ENCODE measurements around the gene ABCF2.

The ABCF2 gene

DNA sequence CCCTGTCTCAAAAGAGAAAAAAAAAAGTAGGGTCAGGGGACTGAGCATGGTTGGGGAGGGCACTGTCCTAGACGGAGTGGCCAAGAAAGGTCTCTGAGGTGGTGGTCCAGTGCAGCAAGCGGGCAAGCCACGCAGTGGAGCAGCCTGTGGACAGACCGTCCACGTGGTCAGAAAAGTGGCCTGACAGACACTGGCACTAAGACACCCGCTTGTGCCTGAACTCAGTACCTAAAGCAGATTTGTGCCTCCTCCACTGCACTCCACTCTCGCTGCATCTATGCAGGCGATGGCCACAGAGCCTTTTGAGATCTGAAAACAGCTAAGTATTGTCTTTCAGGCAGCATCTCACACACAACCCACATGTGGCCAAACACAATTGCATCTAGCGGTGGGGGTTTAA is 48.8 kb downstream of the ABCF2 start:
- TF ChIP-seq, protein P1, sequence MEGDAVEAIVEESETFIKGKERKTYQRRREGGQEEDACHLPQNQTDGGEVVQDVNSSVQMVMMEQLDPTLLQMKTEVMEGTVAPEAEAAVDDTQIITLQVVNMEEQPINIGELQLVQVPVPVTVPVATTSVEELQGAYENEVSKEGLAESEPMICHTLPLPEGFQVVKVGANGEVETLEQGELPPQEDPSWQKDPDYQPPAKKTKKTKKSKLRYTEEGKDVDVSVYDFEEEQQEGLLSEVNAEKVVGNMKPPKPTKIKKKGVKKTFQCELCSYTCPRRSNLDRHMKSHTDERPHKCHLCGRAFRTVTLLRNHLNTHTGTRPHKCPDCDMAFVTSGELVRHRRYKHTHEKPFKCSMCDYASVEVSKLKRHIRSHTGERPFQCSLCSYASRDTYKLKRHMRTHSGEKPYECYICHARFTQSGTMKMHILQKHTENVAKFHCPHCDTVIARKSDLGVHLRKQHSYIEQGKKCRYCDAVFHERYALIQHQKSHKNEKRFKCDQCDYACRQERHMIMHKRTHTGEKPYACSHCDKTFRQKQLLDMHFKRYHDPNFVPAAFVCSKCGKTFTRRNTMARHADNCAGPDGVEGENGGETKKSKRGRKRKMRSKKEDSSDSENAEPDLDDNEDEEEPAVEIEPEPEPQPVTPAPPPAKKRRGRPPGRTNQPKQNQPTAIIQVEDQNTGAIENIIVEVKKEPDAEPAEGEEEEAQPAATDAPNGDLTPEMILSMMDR (IDR thresholded peaks at IDR 0.05; ENCODE audit: low read length), result no peak
- TF ChIP-seq EZH2 (IDR thresholded peaks at IDR 0.05; ENCODE audit: borderline replicate concordance, low read length), result no peak
- Histone ChIP-seq H3K9ac (ENCODE audit: low read length) (no peak overlapping the region), H3K4me1 (ENCODE audit: insufficient read depth, low read length, severe bottlenecking) (no peaks in the 10 kb centered on the region), H4K20me1 (ENCODE audit: insufficient read depth, low read length) (no peaks in the 10 kb centered on the region), H3K36me3 (ENCODE audit: insufficient read depth, low read length) (no peaks in the 10 kb centered on the region), H3K79me2 (ENCODE audit: insufficient read depth, low read length) (no peaks in the 10 kb centered on the region), H3K27me3 (ENCODE audit: insufficient read depth, low read length) (peaks cover 13% of the 10 kb centered on the region; the same call in 1 of the 2 replicates), H2AFZ (ENCODE audit: low read length) (no peak overlapping the region), H3K27ac (ENCODE audit: low read depth, low read length, poor library complexity, severe bottlenecking) (no peak overlapping the region), H3K9me3 (ENCODE audit: low read length) (no peaks in the 10 kb centered on the region), H3F3A (ENCODE audit: insufficient read depth, low read length) (no peaks in the 10 kb centered on the region), H3K4me2 (ENCODE audit: low read length) (no peak overlapping the region), H3K4me3 (ENCODE audit: low read depth, low read length, poor library complexity, severe bottlenecking) (no peak overlapping the region), H3K9me2 (ENCODE audit: low read depth, low read length) (no peaks in the 10 kb centered on the region)

- H3K4me1 ChIP-seq (ENCODE audit: insufficient read depth, low read length, severe bottlenecking), result no peaks in the 10 kb centered on the region
- no peaks in the 10 kb centered on the region for H3F3A ChIP-seq (ENCODE audit: insufficient read depth, low read length)
- H3K79me2 ChIP-seq (ENCODE audit: insufficient read depth, low read length), result no peaks in the 10 kb centered on the region
- H3K36me3 ChIP-seq (ENCODE audit: insufficient read depth, low read length), result no peaks in the 10 kb centered on the region
- H4K20me1 ChIP-seq (ENCODE audit: insufficient read depth, low read length), result no peaks in the 10 kb centered on the region
- H3K27me3 ChIP-seq (ENCODE audit: insufficient read depth, low read length), result peaks cover 9% of the 10 kb centered on the region; the same call in 1 of the 2 replicates
- no peak overlapping the region for H3K27ac ChIP-seq (ENCODE audit: low read depth, low read length, poor library complexity, severe bottlenecking)
- TF ChIP-seq EZH2 (IDR thresholded peaks at IDR 0.05; ENCODE audit: borderline replicate concordance, low read length), result no peak
- TF ChIP-seq, protein P1 (IDR thresholded peaks at IDR 0.05; ENCODE audit: low read length), result no peak
- no peak overlapping the region for H2AFZ ChIP-seq (ENCODE audit: low read length)
- H3K4me3 ChIP-seq (ENCODE audit: low read depth, low read length, poor library complexity, severe bottlenecking), result no peak overlapping the region
- H3K9me2 ChIP-seq (ENCODE audit: low read depth, low read length), result no peaks in the 10 kb centered on the region
- no peaks in the 10 kb centered on the region for H3K9me3 ChIP-seq (ENCODE audit: low read length)
- no peak overlapping the region for H3K4me2 ChIP-seq (ENCODE audit: low read length)
- H3K9ac ChIP-seq (ENCODE audit: low read length), result no peak overlapping the region
Observed at GRCh38 chr7:151177310-151177709, 49.7 kb downstream of the ABCF2 start.

DNA sequence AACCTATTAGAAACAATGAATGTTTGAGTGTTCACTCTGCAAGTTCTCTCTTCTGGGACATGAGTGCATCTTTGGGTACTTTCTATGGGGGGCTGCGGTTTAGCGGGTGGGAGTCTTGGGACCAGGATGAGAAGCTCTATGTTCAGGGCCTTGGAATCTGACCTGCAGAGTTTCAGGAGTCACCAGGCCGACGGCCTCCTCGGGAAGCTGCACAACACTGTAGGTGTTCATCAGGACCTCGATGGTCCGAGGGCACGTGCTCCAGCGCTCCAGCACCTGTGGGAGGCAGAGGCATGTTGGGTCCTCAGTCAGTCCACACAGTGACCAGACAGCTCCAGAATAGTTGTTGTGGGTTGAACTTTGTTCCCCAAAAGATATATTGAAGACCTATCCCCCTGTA is 50.6 kb downstream of the ABCF2 start:
- TF ChIP-seq, protein P1 (IDR thresholded peaks at IDR 0.05; ENCODE audit: low read length), result no peak
- no peak for TF ChIP-seq EZH2 (IDR thresholded peaks at IDR 0.05; ENCODE audit: borderline replicate concordance, low read length)
- Histone ChIP-seq H3F3A (ENCODE audit: insufficient read depth, low read length) (no peaks in the 10 kb centered on the region), H3K4me3 (ENCODE audit: low read depth, low read length, poor library complexity, severe bottlenecking) (no peak overlapping the region), H3K4me1 (ENCODE audit: insufficient read depth, low read length, severe bottlenecking) (no peaks in the 10 kb centered on the region), H3K36me3 (ENCODE audit: insufficient read depth, low read length) (no peaks in the 10 kb centered on the region), H4K20me1 (ENCODE audit: insufficient read depth, low read length) (no peaks in the 10 kb centered on the region), H3K27me3 (ENCODE audit: insufficient read depth, low read length) (peaks cover 7% of the 10 kb centered on the region; the same call in 1 of the 2 replicates), H3K9me2 (ENCODE audit: low read depth, low read length) (no peaks in the 10 kb centered on the region), H2AFZ (ENCODE audit: low read length) (no peak overlapping the region), H3K27ac (ENCODE audit: low read depth, low read length, poor library complexity, severe bottlenecking) (no peak overlapping the region), H3K4me2 (ENCODE audit: low read length) (no peak overlapping the region), H3K9me3 (ENCODE audit: low read length) (no peaks in the 10 kb centered on the region), H3K79me2 (ENCODE audit: insufficient read depth, low read length) (no peaks in the 10 kb centered on the region), H3K9ac (ENCODE audit: low read length) (no peak overlapping the region)
